GM18907 (cell line): ENCODE measurements around the gene PYGM.
"Not testable (repeated sequence)": the region's sequence is repeated elsewhere in the genome, so short reads cannot be mapped to it uniquely, and the experiment has no call there.

Source experiments
- ATAC-seq: cut with Tn5 transposase; IDR thresholded peaks from one replicate; pipeline ENCODE4 v1.9.1; 2021; ENCODE audit warnings: mild to moderate bottlenecking, moderate library complexity; ENCODE audit not compliant: unreplicated experiment

Gene PYGM

DNA sequence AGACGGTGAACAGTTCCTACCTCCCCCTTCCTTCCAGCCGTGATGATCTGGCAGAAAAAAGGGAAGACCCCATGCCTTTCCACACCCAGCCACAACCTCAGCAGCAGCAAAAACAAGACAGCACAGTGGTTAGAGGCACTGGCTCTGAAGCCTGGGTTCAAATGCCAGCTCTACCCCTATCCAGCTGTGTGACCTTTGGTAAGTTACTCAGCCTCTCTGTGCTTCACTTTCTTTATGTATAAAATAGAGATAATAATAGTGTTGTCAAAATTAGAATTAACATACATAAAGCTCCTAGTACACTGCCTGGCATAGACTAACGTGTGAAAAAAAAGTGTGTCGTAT, 41.0 kb downstream of the PYGM start:
- no peak for ATAC-seq

DNA sequence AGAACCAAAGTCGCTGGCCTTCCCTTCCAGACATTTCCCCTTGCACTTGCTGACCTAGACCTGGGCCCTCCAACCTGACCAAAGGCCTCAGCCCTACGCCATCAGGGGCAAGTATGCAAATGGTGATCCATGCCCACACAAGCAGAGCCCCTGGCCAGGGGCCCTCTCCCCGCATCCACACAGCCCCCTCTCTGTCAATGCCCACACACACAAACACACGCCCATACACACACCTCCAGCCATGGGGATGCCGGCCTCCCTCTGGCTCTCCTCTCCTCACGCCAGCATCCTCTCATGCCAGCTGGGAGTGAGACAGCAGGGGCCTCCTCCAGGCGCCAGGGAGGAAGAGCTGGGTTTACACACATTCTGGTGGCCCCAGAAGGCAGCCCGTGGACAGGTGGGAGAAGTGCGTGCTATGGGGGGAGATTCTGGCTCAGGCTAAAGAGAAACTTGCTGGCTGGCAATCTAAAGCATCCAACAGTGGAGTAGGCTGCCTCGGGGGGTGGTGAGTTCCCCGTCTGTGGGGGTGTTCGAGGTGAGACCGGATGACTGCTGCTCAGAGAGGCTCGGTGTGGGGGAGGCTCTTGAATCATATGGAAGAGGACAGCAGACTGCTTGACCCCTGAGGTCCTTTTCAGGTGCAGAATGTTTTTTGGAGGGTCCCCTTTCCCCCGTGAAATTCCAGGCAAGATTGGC, 41.5 kb downstream of the PYGM start:
- no peak for ATAC-seq

DNA sequence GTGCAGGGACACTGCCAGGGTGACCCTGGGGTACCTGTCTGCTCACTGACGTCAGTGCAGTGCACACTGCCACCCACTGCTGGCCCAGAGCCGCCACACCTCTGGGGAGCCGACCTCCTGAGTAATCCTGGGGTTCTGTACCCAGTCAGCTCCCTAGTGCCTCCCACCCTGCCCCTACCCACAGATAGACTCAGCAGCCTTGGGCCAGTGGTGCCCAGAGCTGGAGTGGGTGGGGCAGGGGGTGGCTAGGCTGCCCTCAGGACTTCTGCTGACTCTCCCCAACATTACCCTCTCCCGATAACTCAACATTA, 42.6 kb downstream of the PYGM start:
- ATAC-seq, result no peak

DNA sequence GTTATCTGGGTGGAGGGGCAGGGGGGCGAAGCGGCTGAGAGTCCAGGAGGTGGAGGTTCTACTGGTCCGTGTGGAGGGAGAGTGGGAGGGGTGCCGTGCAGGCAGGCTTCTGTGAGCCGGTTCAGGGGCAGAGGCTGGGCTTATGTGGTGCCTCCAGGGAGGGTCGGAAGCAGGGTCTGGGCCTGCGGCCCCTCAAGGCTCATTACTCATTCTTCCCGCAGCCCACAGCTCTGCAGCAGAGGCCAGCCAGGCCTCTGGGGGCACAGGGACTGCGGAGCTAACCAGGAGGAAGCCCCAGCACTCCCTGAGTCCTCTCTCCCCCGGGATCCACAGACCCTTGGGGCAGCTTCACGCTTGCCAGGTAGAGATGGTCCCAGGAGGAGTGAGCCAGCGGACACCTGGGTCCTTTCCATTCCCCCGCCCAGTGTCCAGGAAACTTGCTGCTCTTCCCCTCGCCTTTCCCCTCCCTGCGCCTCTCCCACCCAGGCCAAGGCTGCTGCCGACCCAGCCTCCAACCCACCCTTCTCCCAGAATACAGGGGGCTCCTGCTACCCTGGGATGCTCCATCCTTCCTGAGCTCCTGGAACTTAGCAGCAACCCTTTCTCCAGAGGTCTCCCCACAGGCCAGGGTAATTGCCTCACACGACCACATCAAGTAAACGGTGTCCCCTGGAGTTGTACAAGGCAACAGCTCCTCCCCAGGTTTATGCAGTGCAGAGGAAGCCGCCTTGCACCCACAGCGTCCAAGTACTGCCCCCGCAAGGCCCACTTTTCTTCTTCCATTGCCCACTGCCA, 43.1 kb downstream of the PYGM start:
- no peak for ATAC-seq

DNA sequence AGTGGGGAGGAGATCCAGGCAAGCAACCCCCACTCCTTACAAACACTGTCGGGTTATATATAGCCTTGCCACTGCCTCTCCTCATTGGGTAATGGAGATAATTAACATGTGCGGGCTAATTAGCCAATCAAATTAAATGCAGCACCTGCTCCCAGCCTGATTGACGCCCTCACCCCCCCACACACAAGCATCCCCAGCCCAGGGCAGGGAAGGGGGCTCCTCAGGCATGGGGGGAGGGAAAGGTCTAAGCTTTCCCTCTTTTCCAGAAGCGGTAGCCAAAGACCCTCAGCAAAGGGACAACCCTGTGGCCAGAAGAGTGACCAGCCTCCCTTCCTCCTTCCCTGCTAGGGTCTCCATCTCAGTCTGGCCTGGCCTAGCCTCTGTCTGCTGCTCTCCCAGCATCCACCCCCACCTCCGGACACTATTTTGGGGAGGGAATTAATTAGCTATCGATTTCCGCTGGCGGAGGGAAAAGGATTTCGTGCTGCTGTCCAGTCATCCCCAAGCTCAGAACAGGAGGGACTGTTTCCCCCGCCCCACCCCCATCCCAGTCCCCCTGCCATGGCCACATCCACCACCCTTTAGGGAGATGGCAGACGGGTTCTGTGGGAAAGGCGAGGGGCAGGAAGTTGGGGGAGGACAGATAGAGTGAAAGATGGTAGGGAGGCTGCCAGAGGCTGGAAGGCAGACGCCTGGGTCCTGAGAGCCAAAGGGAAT, 43.9 kb downstream of the PYGM start:
- no peak for ATAC-seq

DNA sequence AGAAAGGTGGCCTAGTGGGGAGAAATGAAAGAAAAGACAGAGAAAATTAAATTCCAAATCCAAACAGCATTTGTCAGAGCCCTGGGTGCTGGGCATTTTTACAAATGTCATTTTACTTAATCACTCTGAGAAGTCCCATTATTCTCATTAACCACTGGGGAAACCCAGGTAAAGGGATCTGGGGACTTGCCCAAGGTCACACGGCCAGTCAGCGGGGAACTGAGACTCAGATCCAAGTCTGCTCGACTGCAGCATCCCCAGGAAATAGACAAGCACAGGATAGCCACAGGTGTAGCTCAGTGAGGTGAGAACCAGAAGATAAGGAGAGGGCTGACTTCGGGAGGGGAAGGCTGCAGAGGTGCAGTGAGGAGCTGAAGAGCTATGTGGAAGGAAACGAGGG, 44.7 kb downstream of the PYGM start:
- ATAC-seq, result no peak

DNA sequence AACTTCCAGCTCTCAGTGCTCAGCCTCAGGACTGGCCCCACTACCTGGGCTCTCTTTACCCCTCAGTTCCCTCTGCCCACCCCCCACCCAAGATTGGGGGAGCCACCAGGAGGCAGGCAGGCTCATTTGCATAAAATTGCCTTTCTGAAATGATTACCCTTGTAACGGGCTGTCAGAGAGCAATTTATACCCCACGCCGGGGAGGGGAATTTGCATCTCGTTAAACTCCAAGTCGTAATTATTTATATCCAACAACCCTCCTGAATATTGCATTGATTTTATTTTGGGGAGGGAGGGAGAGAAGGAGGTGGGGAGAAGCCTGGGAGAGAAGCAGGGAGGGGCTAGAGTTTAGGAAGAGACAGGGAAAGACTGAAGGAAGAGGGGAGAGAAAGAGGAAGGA, 45.1 kb downstream of the PYGM start:
- ATAC-seq, result no peak

DNA sequence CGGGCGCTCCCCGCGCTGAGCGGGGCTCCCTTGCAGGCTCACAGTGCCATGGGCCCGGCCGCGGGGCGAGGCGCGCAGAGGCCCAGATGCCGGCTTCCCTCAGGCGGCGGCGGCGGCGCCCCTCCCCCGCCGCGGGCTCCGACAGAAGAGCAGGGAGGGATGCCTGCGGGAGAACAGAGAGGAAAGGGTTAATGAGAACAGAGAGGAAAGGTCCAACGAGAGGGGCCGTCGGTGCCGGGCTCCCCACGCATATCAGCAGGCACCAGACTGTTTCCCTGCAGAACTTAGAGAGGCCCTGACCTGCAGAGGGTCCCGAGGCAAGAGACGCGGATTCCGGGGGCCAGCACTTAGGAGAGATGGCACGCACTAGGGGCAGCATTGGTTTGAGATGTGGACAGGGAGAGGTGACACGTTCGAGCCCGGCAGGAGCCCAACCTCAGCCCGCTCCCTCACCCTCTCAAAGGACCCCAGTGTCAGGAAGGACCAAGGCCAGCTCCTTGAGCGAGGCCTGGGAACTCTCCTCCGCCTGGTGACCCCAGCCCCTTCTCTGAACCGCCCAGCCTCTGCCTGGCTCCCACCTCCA, 45.9 kb downstream of the PYGM start:
- no peak for ATAC-seq

DNA sequence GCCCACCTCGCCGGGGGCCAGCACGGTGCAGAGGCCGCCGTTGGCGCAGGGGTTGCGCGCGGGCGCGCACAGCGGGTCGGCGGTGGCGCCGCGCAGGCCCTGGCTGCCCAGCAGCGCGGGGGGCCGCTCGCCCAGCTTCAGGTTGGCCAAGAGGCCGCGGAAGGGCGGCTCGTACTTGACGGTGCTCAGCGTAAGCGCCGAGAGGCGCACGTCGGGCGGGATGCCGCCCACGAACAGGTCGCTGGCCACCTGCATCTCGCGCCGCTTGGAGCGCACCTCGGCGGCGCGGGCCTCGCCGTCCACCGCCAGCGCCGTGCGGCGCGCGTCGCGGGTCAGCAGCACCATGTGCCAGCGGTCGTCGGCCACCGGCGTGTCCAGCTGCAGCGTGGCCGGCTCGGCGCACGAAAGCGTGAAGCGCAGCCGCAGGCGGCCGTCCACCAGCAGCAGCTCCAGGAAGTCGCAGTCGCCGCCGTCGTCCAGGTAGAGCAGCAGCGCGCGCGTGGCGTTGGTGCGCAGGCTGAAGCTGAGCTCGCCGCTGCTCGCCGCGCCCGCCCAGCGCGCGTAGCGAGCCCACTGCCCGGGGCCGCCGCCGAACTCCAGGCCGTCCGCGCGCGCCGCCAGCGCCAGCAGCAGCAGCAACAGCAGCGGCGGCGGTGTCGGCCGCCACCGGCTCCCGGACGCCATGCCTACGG, 46.6 kb downstream of the PYGM start:
- no peak for ATAC-seq

DNA sequence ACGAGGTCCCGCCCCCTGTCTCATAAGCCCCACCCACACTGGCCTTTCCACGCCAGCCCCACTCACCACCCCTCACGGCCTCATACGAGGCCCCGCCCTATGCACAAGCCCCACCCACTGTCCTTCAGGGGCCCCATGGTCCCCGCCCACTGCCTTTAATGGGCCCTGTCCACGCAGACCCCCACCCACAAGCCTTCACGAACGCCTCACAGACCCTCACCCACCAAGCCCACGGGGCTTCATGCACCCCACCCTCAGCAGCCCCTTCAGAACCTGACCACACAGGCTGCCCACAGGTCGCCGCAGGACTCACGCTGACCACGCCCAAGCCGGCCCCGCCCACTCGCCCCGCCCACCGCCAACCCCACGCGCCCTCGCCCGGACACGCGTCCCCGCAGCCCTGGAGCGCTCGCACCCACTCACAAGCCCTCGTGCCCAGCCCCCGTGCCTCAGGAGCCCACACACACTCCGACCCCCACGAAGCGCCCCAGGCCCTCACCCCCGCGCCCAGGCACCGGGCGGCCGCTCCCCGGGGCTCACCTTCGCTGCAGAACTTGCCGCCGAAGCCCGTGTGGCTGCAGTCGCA, 47.3 kb downstream of the PYGM start:
- no peak for ATAC-seq

DNA sequence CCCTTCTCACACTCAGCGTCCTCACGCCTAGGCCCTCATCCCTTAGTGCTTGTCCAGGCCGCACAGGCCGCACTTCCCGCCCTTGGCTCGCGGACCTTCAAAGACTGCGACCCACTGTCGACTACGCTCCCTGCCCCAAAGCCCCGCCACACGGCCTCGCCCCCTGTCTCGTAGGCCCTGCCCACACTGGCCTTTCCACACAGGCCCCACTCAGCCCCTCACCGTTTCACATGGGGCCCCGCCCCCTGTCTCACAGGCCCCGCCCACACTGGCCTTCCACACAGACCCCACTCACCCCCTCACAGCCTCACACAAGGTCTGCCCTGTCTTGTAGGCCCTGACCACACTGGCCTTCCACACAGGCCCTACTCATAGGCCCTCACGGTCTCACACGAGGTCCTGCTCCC, 47.8 kb downstream of the PYGM start:
- ATAC-seq, result no peak

DNA sequence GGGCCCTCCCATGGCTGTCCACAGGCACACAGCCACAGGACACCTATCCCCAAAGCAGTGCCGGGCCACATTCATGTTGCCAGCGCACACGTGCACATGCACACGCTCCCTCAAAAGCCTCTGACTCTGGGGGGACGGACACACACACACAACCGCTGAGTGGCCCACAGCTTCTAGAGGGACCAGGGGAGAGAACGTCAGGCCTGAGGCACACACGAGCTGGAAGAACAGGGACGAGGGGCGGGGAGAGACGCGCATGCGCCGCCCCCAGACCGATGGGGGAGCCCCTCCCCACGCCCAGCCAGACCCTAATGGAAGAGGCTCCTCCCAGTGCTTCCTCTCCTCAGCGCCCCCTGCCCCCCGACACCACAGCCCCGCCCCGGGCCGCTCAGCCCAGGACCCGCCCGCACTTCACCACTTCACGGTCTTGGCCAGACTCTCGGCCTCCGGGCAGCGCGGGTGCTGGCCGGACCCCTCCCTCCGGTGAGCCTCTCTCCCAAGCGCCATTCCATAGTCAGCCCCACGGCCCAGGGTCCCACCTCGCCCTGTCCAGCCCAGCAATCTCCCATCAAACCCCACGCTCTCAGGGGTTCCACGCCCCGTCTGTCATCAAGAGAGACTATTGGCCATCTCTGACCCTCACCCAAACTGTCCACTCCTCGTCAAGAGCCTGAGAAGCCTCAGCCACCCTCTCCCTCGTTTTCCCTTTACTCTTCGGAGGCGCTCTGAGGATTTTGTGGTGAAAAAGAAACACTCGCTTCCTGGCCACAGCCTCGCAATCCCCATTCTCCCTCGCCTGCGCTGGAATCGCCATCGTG, 48.4 kb downstream of the PYGM start:
- ATAC-seq, result no peak

DNA sequence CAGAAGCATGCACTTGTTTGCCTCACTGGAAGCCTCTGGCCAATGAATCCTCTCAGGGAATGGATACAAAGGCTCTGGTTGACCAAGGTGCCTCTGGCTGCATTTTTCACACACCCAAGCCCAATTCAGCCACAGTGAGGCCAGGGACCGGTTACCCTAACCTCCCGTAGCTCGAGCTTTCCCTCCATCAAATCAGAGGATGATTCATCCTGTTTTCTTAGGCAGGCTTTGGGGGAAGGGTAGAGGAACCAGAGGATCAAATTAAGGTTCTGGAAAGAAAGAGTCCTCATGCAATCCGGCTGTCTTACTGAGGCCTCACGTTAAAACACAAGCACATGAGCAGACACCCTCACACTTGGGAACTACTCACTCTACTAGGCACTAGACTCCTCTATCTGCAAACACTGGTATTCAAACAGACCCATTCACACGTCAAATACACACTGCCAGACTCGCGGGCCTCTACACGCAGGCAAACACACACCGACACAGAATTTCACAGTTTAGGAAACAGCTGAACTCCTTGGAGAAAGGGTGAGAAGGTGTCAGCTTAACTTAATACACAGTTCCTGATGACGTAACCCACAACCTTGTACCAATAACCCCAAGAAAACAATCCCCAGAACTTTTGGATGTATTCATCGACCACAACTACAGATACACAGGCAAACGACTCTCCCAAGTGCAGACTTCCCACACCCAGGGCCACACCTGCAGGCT, 49.2 kb downstream of the PYGM start:
- no peak for ATAC-seq

DNA sequence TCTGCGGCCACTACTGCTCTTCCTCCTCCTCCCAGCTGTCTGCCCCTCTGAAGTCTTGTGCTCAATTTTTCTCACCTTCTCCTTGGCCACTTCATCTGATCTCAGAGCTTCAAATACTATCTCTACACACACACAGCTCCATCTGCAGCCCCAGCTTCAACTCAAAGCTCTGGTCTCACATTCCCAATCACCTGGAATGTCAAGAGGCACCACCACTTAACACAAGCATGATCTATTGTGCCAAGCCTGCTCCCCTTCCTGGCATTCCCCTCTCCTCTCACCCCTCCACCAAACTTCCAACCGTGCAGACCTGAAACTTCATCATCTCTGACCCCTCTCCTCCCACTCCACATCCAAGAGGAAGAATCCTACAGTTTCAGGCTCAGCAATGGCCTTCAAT, 54.3 kb downstream of the PYGM start:
- ATAC-seq, result no peak

DNA sequence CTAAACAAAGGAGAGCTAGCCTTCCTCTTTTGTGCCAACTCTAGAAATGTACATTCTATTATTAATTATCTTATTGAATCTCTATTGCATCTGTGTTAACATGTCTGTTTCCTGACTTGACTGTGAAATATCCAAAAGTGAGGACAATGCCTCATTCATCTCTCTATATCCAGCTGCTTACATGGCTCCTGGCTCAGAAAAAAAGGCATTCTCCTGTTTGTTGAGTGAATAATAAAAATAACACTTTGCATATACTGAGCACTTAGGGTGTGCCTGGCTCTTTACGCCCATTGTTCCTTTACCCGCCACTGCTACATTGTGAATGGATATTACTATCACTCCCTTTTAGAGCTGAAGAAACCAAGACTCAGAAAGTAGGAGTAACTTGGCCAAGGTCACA, 56.7 kb downstream of the PYGM start:
- ATAC-seq, result no peak

DNA sequence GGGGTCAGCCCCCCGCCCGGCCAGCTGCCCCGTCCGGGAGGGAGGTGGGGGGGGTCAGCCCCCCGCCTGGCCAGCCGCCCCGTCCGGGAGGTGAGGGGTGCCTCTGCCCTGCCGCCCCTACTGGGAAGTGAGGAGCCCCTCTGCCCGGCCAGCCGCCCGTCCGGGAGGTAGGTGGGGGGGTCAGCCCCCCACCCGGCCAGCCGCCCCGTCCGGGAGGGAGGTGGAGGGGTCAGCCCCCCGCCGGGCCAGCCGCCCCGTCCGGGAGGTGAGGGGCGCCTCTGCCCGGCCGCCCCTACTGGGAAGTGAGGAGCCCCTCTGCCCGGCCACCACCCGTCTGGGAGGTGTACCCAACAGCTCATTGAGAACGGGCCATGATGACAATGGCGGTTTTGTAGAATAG, 57.8 kb downstream of the PYGM start:
- ATAC-seq, result not testable (repeated sequence)

DNA sequence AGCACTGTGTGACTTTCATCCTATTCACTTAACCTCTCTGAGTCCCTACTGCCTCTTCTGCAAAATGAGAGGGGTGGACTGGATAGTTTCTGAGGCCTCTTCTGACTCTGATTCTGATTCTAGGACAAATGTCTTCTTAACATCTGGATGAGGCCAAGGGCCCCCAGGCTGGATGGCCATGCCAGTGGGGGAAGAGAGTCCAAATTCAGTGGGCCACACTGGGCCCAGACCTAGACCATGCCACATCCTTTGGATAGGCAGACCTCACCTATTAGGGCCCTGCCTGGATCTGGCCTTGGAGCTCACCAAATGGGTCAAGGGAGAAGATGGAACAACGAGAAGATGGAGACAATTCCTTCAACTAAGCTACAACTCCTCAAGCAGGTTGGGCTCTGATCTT, 61.3 kb downstream of the PYGM start:
- ATAC-seq, result no peak

DNA sequence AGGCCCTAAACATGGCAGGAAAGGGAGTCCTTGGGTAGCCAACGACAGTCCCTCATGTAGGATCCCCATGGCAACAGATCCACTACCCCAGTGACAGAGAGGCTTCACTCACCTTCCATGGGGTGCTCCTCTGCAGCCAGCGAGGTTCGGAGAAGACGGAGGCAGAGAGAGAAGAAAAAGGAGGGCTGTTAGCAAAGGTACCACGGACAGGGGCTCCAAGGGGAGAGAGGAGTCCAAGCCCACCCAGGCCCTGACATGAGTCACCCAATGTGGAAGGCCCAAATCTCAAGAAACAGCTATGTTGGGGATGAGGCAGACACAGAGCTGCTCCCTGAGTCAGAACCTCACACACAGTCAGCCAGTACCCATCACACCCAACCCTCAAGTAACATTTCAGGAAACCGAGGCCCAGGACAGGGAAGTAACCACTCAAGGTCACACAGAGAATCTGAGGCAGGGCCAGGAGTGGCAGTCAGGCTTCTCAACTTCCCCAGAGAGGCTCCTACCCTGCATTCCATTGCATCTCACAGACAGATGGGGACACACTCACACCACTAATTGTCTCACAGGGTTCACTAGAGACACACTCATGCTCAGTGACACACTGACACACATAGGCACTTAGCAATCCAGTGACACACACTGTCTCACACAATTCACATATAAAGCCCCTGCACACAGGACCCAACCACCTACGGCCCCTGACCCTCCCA, 62.0 kb downstream of the PYGM start:
- no peak for ATAC-seq
